Activated CD4-positive, alpha-beta T cell treated with anti-CD3 and anti-CD28 coated beads, Interleukin-2, Interleukin-4, amounts not matched to agents 100 ng/mL and 50 ng/mL, durations not matched to agents 16 hours and 8 hours (primary cell): ENCODE results near the gene COPE.
"Not testable (repeated sequence)": the region's sequence is repeated elsewhere in the genome, so short reads cannot be mapped to it uniquely, and the experiment has no call there.

ENCODE experiments used
- DNase-seq: peaks from one replicate; pipeline ENCODE4 v3.0.0-alpha.2; 2020; ENCODE audit warnings: low spot score

The COPE gene

DNA sequence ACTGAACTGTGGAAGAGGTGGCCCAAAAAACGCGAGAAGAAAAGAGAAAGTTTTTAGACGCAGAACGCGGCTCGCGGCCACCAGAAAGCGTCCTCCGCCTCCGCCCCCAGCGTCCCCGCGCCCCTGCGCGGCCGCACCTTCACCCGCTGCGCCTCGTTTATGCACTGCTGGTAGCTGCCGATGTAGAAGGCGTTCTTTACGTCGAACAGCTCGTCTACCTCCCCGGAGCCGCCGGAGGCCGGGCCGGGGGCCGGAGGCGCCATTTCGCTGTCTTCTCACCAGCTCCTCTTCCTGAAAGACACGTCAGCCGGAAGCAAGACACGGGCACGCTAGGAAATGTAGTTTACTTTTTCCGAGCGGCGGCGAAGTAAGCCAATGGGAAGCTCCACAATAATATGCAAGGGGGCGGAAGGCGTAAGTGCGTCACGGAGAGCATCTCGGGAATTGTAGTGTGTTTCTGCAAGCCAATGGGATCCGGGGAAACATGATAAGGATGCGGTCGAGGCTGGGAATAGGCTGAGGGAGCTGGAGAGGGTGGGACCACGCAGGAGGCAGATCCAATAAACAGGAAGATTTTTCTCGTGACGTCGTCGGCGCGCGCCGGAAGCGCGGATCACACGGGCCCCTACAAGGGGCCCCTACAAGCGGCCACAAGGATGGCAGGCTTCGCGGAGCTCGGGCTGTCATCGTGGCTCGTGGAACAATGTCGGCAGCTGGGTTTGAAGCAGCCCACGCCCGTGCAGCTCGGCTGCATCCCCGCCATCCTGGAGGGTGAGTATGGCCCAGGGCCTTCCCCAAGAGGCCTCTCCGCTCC, at the start of gene COPE, which contains the start of gene DDX49:
Gene COPE (minus strand): TSS at position 302 of the 814 bp plus-strand sequence. CDS start 39 bp downstream, at position 263.
Gene DDX49 (plus strand): TSS at position 630 of the 814 bp plus-strand sequence. CDS start 27 bp downstream, at position 657.
- peak; percentile 99 for DNase-seq

DNA sequence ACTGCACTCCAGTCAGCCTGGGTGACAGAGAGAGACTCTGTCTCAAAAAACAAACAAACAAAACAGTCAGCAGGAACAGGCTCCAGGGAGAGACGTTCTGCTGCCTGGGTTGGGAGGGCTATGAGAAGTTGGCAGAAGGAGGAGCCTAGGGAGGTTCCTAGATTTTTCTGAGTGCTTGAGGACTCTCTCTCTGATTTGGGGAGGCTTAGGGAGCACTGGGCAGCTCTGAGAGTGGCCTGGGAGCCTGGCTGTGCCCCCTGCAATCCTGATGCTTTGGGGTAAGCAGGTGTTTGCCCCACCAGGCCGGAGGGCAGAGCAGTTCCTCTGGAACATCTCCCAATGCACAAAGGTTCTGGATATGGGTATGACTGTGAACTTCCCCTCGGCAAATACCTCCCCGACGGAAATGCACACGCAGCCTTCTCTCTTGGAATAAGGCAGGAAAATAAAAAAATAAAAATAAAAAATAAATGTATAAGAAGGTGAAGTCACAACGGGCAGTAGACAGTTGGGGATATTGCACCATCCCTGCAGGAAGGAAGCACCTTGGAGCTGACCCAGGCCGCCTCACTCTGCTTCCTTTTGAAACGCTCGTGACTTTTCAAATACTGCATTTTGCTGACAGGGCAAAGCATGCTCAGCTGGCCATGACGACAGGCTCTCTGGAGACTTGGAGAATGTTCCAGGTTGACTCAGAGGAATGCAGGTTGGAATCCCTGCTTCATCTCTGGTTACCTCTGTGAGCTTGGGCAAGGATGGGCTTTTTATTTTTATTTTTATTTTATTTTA, 48.4 kb upstream of the COPE start:
- no peak for DNase-seq

DNA sequence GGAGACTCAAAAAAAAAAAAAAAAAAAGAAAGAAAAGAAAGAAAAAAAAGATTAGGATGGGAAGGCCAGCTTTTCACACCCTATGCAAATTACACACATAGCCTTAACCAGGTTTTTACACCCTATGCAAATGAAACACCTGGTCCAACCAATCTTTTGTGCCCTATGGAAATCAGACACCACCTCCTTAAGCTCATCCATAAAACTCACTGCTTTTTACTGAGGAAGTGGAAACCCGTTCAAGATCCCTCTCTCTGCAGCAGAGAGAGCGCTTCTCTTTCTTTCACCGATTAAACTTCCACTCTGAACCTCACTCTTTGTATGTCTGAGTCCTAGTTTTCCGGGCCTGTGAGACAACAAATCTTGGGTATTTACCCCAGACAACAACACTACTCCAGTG, 47.1 kb upstream of the COPE start:
- no peak for DNase-seq

DNA sequence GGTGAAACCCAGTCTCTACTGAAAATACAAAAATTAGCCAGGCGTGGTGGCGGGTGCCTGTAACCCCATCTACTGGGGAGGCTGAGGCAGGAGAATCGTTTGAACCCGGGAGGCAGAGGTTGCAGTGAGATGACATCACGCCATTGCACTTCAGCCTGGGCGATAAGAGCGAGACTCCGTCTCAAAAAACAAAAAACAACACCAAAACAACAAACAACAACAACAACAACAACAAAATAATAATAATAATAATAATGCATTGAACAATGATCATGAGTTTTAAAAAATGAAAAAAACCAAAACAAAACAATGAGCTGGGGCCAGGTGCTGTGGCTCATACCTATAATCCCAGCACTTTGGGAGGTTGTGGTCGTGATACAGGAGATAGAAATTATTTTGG, 44.9 kb upstream of the COPE start:
- DNase-seq, result no peak

DNA sequence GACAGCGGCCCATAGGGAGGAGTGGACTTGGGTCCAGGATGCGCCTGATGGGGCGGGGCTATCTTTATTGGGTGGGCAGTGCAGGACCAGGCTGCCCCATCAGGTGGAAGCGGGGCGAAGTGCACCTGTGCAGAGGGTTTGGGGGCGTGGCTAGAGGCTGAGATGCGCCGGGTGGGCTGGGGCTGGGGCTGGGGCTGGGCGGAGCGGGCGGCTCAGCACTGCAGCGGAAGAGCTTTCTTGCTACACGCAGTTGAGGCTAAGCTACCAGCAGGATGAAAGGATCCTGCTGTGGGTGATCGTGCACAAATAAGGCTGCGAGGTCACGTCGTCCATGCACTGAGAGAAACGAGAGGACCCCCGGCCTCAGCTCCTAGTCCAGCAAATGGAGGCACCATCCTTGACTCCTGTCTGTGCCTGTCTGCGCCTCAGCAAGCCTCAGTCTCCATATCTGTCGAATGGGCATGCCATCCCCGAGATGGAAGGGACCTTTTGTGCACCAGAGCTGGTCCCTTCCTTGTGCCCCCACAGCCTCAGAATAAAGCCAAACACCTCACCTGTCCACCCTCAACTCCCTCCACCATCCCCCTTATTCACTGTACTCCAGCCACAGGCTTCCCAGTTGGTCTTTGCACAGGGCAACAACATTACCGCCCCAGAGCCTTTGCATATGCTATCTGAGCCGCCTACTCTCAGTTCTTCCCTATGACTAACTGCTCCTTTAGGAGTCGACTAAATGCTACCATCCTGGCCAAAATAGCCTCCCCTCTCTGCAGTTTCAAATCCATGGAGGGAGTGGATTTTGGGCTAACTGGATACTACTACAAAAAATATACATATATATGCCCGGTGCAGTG, 42.8 kb upstream of the COPE start:
- no peak for DNase-seq

DNA sequence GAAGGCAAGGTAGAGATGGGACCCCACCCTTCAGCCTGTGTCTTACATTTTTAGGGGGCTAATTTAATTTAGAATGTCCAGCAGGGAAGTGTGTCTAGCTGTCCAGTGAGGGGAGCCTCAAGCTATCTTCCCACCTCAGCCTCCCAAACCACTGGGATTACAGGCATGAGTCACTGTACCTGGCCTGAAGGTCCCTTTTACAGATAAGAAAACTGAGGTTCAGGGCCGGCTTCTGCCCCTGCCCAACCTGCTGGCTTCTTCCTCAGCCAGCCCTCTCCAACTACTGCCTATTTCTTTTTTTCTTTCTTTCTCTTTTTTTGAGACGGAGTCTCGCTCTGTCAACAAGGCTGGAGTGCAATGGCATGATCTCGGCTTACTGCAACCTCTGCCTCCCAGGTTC, 41.2 kb upstream of the COPE start:
- DNase-seq, result no peak

DNA sequence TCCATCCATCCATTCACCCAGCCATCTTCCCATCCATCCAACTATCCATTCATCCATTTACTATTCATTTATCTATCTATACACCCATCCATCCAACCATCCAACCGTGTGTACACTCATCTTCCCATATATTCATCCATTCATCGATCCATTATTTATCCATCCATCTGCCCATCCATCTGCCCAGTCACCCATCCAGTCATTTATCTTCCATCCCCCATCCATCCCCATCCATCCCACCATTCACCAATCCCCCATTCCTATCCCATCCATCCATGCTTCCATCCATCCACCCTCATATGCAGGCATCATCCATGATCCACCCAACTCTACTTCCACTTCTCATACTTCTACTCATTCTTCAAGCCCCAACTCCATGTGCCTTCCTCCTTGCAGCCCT, 35.9 kb upstream of the COPE start:
- no peak for DNase-seq

DNA sequence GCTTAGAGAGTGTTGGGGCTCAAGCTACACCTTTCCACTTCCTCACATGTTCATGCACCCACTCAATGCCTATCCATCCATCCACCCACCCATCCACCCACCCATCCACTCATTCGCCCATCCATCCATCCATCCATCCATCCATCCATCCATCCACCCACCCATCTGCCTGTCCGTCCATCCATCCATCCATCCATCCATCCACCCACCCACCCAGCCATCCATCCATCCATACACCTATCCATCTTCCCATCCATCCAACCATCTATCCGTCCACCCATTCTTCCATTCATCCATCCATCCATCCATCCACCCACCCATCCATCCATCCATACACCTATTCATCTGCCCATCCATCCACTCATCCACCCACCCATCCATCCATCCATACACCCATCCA, 34.9 kb upstream of the COPE start:
- DNase-seq, result no peak

DNA sequence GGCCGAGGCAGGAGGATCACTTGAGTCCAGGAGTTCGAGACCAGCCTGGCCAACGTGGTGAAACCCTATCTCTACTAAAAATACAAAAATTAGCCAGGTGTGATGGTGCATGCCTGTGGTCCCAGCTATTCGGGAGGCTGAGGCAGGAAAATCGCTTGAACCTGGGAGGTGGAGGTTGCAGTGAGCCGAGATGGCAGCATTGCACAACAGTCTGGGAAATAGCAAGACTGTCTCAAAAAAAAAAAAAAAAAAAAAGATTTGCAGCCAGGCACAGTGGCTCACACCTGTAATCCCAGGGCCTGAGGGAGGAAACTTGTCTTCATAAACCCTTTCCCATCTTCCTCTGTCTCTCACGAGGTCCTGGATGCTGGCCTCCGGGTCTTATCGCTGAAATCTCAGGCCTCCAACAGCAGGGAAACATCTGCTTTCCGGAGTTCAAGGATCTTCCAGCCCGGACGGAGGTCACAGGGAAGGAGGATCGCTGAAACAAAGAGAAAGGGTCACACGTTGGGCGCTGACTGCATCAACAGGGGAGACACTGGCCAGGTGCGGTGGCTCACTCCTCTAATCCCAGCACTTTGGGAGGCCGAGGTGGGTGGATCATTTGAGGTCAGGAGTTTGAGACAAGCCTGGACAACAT, 33.3 kb upstream of the COPE start:
- not testable (repeated sequence) for DNase-seq

DNA sequence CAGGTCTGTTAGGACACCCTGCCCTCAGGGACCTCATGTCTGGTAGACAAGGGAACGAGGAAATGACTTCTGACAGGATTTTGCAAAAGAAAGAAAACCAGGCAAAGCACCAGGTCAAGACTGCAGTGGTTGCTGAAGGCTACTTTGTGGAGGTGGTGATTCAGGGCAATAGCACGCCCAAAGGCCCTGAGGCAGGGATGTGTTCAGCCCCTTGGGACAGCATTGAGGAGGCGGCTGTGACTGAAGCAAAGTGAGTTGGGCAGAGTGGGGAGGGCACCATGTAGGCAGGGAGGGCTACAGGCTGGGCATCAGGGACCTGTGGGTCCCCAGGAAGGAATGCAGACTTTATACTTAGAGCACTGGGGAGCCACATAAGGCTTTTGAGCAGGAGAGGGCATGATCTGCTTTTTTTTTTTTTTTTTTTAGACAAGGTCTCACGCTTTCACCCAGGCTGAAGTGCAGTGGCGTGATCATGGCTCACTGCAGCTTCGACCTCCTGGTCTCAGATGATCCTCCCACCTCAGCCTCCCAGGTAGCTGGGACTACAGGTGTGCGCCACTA, 32.6 kb upstream of the COPE start:
- DNase-seq, result no peak

DNA sequence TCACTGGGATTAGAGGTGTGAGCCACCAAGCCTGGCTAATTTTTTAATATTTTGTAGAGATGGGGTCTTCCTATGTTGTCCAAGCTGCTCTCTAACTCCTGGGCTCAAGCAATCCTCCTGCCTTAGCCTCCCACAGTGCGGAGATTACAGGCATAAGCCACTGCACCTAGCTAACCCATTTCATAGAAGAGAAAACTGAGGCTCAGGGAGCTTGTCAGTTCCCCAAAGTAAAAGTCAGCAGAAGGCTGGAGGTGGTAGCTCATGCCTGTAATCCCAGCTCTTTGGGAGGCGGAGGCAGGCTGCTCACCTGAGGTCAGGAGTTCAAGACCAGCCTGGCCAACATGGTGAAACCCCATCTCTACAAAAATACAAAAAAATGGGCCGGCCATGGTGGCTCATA, 30.7 kb upstream of the COPE start:
- DNase-seq, result no peak

DNA sequence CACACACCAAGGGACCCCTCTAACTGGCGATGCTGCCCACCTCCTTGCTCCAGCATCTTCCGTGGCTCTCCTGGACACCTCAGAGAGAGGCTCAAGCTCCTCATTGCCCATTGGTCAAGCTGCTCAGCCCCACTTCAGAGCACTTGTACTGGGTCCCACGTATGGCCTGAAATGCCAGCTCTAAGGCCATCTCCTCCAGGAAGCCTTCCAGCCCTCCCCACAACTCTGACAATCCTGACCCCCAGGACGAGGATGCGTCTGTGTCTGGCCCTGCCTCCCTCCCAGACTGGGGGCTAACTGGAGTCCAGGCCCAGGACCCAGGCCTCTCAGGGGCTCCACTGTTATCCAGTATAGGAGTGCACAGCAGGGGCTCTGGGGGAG, 29.8 kb upstream of the COPE start:
- DNase-seq, result no peak

DNA sequence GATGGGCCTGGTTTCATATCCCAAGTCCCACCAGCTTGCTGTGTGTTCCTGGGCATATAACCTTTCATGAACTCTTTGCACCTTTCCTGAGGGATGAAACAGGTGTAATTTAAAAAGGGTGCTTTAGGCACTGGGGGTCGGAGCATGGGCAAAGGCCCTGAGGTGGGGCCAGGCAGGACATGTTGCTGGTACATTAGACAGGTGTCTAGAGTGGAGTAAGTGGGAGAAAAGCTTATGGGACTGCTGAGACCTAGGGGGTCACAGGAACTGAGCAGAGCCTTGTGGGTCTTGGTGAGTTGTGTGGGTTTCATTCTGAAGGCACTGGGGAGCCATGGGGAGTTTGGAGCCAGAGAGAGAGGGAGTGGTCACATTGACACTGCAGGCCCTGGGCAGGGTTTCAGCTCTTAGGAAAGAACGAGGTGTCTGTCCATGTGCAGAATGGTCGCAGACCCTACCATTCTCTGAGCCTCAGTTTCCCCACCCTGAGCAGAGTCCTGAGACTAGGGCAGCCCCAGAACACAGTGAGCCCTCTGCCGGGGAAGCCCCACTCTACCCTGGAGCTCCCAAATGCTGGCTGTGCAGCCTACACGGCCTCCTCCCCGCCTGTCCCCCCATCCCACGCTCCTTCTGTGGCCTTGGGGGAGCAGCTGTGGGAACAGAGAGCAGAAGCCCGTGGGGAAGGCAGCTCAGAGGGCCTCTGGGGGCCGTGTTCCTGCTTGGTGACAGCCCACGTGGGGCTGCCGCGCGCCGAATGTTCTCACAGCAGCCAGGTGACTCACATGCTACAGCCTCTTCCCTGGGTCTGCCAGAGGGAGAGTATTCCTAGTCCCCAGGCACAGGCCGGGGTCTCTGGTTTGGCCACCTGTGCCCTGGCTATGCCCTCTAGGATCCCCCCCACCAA, 29.1 kb upstream of the COPE start:
- DNase-seq, result no peak

DNA sequence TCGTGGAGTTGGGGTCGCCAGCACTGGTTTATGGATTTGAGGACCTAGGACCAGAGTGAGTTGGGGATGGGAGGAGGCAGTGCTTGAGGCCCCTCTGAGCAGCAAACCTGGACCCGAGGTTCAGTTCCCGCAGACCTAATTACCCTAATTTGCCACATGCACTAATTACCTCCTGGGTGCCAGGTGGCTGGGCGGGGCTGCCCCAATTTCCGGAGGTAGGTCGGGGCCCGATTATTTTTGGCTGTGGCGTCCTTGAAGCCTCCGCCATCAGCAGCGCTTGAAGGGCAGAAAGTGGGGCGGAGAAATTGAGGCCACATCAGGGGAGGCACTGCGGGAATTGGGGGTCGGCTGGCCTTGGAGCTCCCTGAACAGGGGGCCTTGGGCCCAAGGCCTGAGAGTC, 27.7 kb upstream of the COPE start:
- DNase-seq, result no peak

DNA sequence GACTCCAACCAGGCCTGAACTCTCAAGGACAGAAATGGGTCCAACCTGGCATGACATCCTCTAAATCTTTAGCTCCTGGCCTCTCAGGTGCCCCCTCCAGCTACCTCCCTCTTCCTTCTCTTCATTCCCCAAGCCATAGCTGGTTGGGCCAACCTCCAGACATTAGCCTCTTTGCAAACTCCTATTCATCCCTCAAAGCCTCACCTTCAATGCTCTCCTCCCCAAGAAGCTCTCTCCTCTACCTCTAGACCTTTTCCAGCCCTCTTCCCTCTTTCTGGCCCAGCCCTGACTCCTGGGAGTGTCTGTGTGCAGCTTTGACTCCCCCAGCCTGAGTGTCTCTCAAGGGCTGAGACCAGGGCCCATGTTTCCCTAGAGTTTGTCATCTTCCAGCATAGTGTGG, 27.1 kb upstream of the COPE start:
- no peak for DNase-seq

DNA sequence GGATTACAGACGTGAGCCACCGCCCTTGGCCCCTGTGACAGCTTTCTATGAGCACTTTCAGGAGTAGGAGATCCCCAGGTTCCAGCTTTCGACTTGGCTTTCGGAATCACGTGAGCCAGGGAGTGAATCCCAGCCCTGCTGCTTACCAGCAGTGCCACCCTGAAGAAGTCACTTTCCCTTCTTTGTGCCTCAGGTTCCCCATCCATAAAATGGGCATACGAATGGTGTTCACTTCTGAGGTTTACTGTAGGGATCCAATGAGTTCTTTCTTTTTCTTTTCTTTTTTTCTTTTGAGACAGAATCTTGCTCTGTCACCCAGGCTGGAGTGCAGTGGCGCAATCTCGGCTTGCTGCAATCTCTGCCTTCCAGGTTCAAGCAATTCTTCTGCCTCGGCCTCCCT, 26.1 kb upstream of the COPE start:
- no peak for DNase-seq

DNA sequence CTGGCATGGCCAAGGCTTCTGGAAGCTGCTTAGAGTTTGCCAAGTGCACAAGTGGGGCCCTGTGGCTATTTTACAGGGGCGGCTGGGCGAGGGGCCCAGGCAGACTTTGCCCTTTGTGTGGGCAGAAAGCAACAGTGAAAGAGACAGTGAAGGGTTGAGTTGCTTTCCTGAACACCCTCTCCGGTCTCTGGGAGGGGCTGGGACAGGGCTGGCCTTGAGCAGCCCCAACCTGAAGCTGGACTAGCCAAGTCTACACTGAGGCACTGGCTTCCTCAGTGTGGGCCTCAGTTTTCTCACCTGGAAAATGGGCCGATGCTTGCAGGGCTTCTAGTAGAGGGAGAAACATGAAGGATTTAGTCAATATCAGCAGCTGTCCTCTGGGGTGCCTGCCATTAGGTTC, 24.3 kb upstream of the COPE start:
- no peak for DNase-seq

DNA sequence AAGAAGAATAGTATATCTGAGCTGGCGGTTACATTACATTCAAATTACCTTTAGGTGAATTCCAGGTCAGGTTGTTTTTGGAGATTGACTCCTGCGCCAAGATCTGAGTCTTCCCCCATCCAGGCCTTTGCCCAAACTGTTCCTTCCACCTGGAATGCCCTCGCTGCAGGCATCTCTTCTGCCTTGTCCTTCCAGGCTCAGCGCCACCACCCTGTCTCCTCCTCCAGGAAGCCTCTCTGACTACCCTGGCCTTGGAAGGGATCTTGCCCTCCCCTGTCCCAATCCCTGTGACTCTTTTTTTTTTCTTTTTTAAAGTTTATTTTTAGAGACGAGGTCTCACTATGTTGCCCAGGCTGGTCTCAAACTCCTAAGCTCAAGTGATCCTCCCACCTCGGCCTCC, 23.5 kb upstream of the COPE start:
- no peak for DNase-seq

DNA sequence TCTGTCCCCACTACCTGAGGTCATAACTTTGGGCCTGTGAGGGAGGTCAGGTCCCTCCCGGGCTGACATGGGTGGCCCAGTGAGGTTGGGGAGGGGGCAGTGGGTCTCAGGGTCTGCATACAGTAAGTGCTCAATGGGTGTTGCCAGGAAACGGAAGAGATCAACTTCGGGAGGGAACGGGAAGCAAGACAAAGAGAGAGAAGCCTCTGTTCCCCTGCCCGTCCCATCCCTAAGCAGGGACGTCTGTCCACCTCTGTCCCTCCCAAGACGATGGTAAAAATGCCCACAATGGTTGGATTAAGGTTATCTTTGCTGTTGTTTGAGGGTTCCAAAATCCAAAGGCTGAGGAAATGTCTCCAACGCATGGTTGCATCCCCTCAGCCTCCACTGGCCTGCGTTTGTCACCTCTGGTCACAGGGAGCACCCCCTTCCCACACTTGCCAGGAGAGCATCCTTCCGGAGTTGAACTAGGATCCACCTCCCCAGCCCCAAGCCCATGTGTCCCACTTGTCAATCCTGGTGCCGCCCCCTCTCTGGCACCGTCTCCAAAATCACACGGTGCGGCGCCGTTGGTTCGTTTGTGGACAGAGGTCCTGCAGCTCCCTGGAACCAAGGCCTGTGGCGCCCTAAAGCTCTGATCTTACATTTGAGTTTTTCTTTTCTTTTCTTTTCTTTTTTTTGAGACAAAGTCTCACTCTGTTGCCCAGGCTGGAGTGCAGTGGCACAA, 22.6 kb upstream of the COPE start:
- DNase-seq, result no peak
